Mammary epithelial cell (primary cell): ENCODE data around the gene TBC1D22A.

Experiments
- CTCF ChIP-seq, 2 donors: IDR thresholded peaks in 1 of 2; conservative IDR thresholded peaks in 1 of 2; 2 replicates each; pipeline ENCODE4 v1.5.1; 2011 to 2012; ENCODE audit warnings: inconsistent platforms in 2 of 2, low read length in 2 of 2, mild to moderate bottlenecking in 2 of 2, control low read depth in 1 of 2, low read depth in 1 of 2; ENCODE audit not compliant: insufficient read depth in 1 of 2; ENCODE audit errors: extremely low read depth in 1 of 2
- EZH2 ChIP-seq: IDR thresholded peaks from 2 replicates; pipeline ENCODE4 v1.6.1; 2012; ENCODE audit warnings: low read length, inconsistent platforms, borderline replicate concordance

- TF ChIP-seq CTCF (conservative IDR thresholded peaks at IDR 0.05 in 1 of 2, IDR thresholded peaks at IDR 0.05 in 1 of 2; ENCODE audit: extremely low read depth in 1 of 2, insufficient read depth in 1 of 2, low read depth in 1 of 2, low read length in 2 of 2) (no peak), EZH2 (no peak)
Observed at GRCh38 chr22:46941968-46942798, 179.7 kb downstream of the TBC1D22A start.
